ENCODE data around the gene DLGAP1.
A peak's percentile ranks its signal among the peaks of the same experiment; 100 is the strongest.

The DLGAP1 gene

DNA sequence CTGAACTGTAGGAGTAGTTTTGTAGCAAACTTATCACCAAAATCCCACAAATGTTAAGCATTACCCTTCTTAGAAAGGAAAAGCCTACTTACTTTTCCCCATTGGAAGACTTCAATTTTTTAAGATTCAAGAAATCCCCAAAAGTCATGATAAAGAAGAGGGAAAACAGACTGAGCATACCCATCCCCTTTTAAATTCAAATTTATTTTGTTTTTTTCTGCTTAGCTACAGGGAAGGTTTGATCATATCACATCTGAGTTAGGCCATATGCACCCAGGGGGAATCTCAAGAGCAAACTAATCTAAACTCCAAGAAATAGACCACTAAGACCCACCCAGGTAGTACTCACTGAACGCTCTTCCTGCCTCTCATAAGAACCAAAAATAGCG lies 830.6 kb downstream of the DLGAP1 start:
- TF ChIP-seq ZBTB7A (IDR thresholded peaks at IDR 0.05; ENCODE audit: low read depth): peak; percentile 26; the same call in 1 of the 2 replicates
- TF ChIP-seq, protein P1, sequence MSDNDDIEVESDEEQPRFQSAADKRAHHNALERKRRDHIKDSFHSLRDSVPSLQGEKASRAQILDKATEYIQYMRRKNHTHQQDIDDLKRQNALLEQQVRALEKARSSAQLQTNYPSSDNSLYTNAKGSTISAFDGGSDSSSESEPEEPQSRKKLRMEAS (IDR thresholded peaks at IDR 0.05): no peak

- TF ChIP-seq, protein P2, sequence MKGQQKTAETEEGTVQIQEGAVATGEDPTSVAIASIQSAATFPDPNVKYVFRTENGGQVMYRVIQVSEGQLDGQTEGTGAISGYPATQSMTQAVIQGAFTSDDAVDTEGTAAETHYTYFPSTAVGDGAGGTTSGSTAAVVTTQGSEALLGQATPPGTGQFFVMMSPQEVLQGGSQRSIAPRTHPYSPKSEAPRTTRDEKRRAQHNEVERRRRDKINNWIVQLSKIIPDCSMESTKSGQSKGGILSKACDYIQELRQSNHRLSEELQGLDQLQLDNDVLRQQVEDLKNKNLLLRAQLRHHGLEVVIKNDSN (IDR thresholded peaks at IDR 0.05): peak; percentile 44
- peak; percentile 92 for TF ChIP-seq NFIC (IDR thresholded peaks at IDR 0.05)
- peak; percentile 99 for TF ChIP-seq TEAD4 (IDR thresholded peaks at IDR 0.05)
- peak; percentile 62 for TF ChIP-seq CREB1 (IDR thresholded peaks at IDR 0.05; ENCODE audit: low read depth)
- TF ChIP-seq TCF12 (IDR thresholded peaks at IDR 0.05; ENCODE audit: low read depth): peak; percentile 99
- TF ChIP-seq, protein P1 (IDR thresholded peaks at IDR 0.05): peak; percentile 85
- TF ChIP-seq YY1 (IDR thresholded peaks at IDR 0.05; ENCODE audit: low read depth): peak; percentile 6; the same call in 1 of the 2 replicates
- TF ChIP-seq, protein P3, sequence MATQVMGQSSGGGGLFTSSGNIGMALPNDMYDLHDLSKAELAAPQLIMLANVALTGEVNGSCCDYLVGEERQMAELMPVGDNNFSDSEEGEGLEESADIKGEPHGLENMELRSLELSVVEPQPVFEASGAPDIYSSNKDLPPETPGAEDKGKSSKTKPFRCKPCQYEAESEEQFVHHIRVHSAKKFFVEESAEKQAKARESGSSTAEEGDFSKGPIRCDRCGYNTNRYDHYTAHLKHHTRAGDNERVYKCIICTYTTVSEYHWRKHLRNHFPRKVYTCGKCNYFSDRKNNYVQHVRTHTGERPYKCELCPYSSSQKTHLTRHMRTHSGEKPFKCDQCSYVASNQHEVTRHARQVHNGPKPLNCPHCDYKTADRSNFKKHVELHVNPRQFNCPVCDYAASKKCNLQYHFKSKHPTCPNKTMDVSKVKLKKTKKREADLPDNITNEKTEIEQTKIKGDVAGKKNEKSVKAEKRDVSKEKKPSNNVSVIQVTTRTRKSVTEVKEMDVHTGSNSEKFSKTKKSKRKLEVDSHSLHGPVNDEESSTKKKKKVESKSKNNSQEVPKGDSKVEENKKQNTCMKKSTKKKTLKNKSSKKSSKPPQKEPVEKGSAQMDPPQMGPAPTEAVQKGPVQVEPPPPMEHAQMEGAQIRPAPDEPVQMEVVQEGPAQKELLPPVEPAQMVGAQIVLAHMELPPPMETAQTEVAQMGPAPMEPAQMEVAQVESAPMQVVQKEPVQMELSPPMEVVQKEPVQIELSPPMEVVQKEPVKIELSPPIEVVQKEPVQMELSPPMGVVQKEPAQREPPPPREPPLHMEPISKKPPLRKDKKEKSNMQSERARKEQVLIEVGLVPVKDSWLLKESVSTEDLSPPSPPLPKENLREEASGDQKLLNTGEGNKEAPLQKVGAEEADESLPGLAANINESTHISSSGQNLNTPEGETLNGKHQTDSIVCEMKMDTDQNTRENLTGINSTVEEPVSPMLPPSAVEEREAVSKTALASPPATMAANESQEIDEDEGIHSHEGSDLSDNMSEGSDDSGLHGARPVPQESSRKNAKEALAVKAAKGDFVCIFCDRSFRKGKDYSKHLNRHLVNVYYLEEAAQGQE (IDR thresholded peaks at IDR 0.05; ENCODE audit: low read depth): no peak
- peak; percentile 99 for TF ChIP-seq EP300 (IDR thresholded peaks at IDR 0.05; ENCODE audit: borderline replicate concordance)
- peak; percentile 98 for TF ChIP-seq FOXM1 (IDR thresholded peaks at IDR 0.05; ENCODE audit: borderline replicate concordance, low read depth)
- TF ChIP-seq TAF1 (IDR thresholded peaks at IDR 0.05; ENCODE audit: low read depth): peak; percentile 42
- peak; percentile 54 for TF ChIP-seq CEBPB (IDR thresholded peaks at IDR 0.05)
- TF ChIP-seq EGR1 (IDR thresholded peaks at IDR 0.05): no peak
- no peak; the same call in 1 of the 2 replicates for TF ChIP-seq ZBTB7A (IDR thresholded peaks at IDR 0.05; ENCODE audit: low read depth)
- TF ChIP-seq RAD21 (IDR thresholded peaks at IDR 0.05; ENCODE audit: low read depth): no peak; the same call in 1 of the 2 replicates
Measured at GRCh38 chr18:3623769-3624545, 831.1 kb downstream of the DLGAP1 start.

GRCh38 chr18:3620146-3621119 lies 834.7 kb downstream of the DLGAP1 start:
- TF ChIP-seq FOXM1 (IDR thresholded peaks at IDR 0.05; ENCODE audit: borderline replicate concordance, low read depth): peak; percentile 87
- 0 out of 2 replicates have a peak, but pooled peaks have one; percentile 23 for TF ChIP-seq CREB1 (IDR thresholded peaks at IDR 0.05; ENCODE audit: low read depth)
- TF ChIP-seq ZBTB7A (IDR thresholded peaks at IDR 0.05; ENCODE audit: low read depth): no peak
- TF ChIP-seq TEAD4 (IDR thresholded peaks at IDR 0.05): peak; percentile 77
- 0 out of 2 replicates have a peak, but pooled peaks have one; percentile 6 for TF ChIP-seq CEBPB (IDR thresholded peaks at IDR 0.05)
- peak; percentile 82 for TF ChIP-seq EGR1 (IDR thresholded peaks at IDR 0.05)
- TF ChIP-seq, protein P1 (IDR thresholded peaks at IDR 0.05): peak; percentile 88
- no peak for TF ChIP-seq YY1 (IDR thresholded peaks at IDR 0.05; ENCODE audit: low read depth)
- peak; percentile 96 for TF ChIP-seq EP300 (IDR thresholded peaks at IDR 0.05; ENCODE audit: borderline replicate concordance)
- TF ChIP-seq NFIC (IDR thresholded peaks at IDR 0.05): peak; percentile 75
- TF ChIP-seq RAD21 (IDR thresholded peaks at IDR 0.05; ENCODE audit: low read depth): no peak
- TF ChIP-seq, protein P3 (IDR thresholded peaks at IDR 0.05; ENCODE audit: low read depth): no peak
- TF ChIP-seq TCF12 (IDR thresholded peaks at IDR 0.05; ENCODE audit: low read depth): peak; percentile 96
- TF ChIP-seq, protein P2 (IDR thresholded peaks at IDR 0.05): peak; percentile 84
- TF ChIP-seq TAF1 (IDR thresholded peaks at IDR 0.05; ENCODE audit: low read depth): no peak

DNA sequence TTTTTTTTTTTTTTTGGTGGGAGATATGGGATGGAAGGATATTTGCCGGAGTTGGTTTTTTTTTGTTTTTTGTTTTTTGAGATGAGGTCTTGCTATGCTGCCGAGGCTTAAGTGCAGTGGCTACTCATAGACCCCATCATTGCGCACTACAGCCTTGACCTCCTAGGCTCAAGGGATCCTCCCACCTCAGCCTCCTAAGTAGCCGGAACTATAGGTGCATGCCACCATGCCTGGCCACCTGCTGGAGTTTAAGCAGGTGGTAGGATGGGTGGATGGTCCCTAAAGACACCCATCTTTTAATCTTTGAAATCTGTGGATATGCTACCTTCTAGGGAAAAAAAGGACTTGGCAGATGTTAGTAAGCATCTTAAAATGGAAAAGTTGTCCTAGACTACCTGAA lies 835.4 kb downstream of the DLGAP1 start:
- TF ChIP-seq YY1 (IDR thresholded peaks at IDR 0.05; ENCODE audit: low read depth) (no peak), RAD21 (IDR thresholded peaks at IDR 0.05; ENCODE audit: low read depth) (no peak), EGR1 (IDR thresholded peaks at IDR 0.05) (no peak), FOXM1 (IDR thresholded peaks at IDR 0.05; ENCODE audit: borderline replicate concordance, low read depth) (no peak), ZBTB7A (IDR thresholded peaks at IDR 0.05; ENCODE audit: low read depth) (no peak), CEBPB (IDR thresholded peaks at IDR 0.05) (no peak), TCF12 (IDR thresholded peaks at IDR 0.05; ENCODE audit: low read depth) (no peak), TEAD4 (IDR thresholded peaks at IDR 0.05) (no peak), CREB1 (IDR thresholded peaks at IDR 0.05; ENCODE audit: low read depth) (no peak), NFIC (IDR thresholded peaks at IDR 0.05) (no peak), TAF1 (IDR thresholded peaks at IDR 0.05; ENCODE audit: low read depth) (no peak)
- TF ChIP-seq, protein P2 (IDR thresholded peaks at IDR 0.05): no peak
- TF ChIP-seq, protein P1 (IDR thresholded peaks at IDR 0.05): no peak

Measured in Ishikawa (cell line).